ENCODE results near the gene ADGRL1. TPM values are rescaled to one million over a fixed set of nuclear protein-coding genes. Genes with fewer than 3 reads are reported as not detected.
"Not testable (repeated sequence)": the region's sequence is repeated elsewhere in the genome, so short reads cannot be mapped to it uniquely, and the experiment has no call there.

Gene ADGRL1
- total and polyA plus RNA-seq, 2 of the 8 experiments (the other 6 are each of a cell fraction or from before 2014, with no cell fraction given): 95.6 to 112 TPM

GRCh38 chr19:14201481-14201880 lies 4.5 kb downstream of the ADGRL1 start:
- H2AK5ac ChIP-seq (ENCODE audit: low read depth, low read length); H3K9me3 ChIP-seq (ENCODE audit: insufficient read depth in 2 of 2, low read depth in 1 of 2, low read length in 1 of 2); H2BK15ac ChIP-seq (ENCODE audit: low read length); H3K4me2 ChIP-seq (ENCODE audit: insufficient read depth in 1 of 2, low read depth in 2 of 2, low read length in 2 of 2); H3K9ac ChIP-seq (replicated peaks in 1 of 4; ENCODE audit: extremely low read depth in 1 of 4, low read depth in 3 of 4, low read length in 3 of 4); H2BK5ac ChIP-seq (ENCODE audit: low read depth, low read length); H3K36me3 ChIP-seq (ENCODE audit: control insufficient read depth in 2 of 4, insufficient read depth in 4 of 4, low read length in 3 of 4); H2BK12ac ChIP-seq (ENCODE audit: low read depth, low read length); DNase-seq (ENCODE audit: low read depth in 1 of 2, low spot score in 2 of 2); H3K4ac ChIP-seq (replicated peaks; ENCODE audit: insufficient read length, low read depth, low read length); H3K27ac ChIP-seq (ENCODE audit: low read depth, low read length); H3K23me2 ChIP-seq (ENCODE audit: low read depth, low read length); H3K18ac ChIP-seq (ENCODE audit: extremely low read depth, low read length); H2BK120ac ChIP-seq (replicated peaks; ENCODE audit: low read depth, low read length); H2BK20ac ChIP-seq (ENCODE audit: low read length); H3K23ac ChIP-seq (ENCODE audit: insufficient read length); H2AFZ ChIP-seq (ENCODE audit: low read length); POLR2A ChIA-PET (ENCODE audit: partially characterized antibody); H3K14ac ChIP-seq (ENCODE audit: insufficient read length); H4K91ac ChIP-seq (replicated peaks; ENCODE audit: insufficient read length, low read length); FAIRE-seq; H3K4me3 ChIP-seq (ENCODE audit: extremely low read depth in 1 of 4, insufficient read depth in 2 of 4, low read depth in 3 of 4, low read length in 4 of 4); H3K56ac ChIP-seq (replicated peaks; ENCODE audit: insufficient read length, low read depth, low read length); H4K8ac ChIP-seq (ENCODE audit: extremely low read depth, insufficient read depth, low read length); H3K27me3 ChIP-seq (replicated peaks in 1 of 4; ENCODE audit: control insufficient read depth in 3 of 4, extremely low read depth in 1 of 4, insufficient read depth in 3 of 4, low read length in 3 of 4); H4K5ac ChIP-seq (ENCODE audit: insufficient read length, low read depth, low read length): not testable (repeated sequence)
- Histone ChIP-seq H3K4me1 (replicated peaks in 1 of 4; ENCODE audit: control insufficient read depth in 3 of 4, insufficient read depth in 4 of 4, low read length in 3 of 4) (peaks cover 0 to 24% (median 15%) of the 10 kb centered on the region in 4 experiments; a peak in 6 of 7 replicates), H4K20me1 (replicated peaks in 1 of 2; ENCODE audit: control insufficient read depth in 1 of 2, insufficient read depth in 2 of 2, low read length in 2 of 2) (peaks cover 13 to 18% of the 10 kb centered on the region in 2 experiments), H3K79me2 (ENCODE audit: control insufficient read depth in 1 of 2, insufficient read depth in 2 of 2, low read length in 2 of 2) (peaks cover 41 to 90% of the 10 kb centered on the region in 2 experiments), H3K79me1 (ENCODE audit: low read depth, low read length) (peaks cover 12% of the 10 kb centered on the region)
- CTCF ChIA-PET (ENCODE audit: partially characterized antibody): interaction anchor here (1.8 to 13.2 kb wide), 2 partner anchors 10 to 148 kb away, joined by 7 to 171 read pairs; no protein-coding TSS in a partner anchor
- WGBS, 2 experiments (ENCODE audit: extremely low coverage in 1 of 2, insufficient coverage in 1 of 2, insufficient read length in 1 of 2, insufficient replicate concordance in 2 of 2, low coverage in 1 of 2, low lambda C conversion rate in 2 of 2, missing lambda C conversion rate in 1 of 2): 95% methylated on average over 8 of the region's 8 CpGs; no CpG with 5 or more reads in 1 of the 2 experiments
